WTC11 (cell line): ENCODE data around the gene PITX1. TPM values are rescaled to one million over a fixed set of nuclear protein-coding genes. Genes with fewer than 3 reads are reported as not detected.

Experiments
- ATAC-seq: fragments of 200-7000 bp; cut with Tn5 transposase; 2 replicates; pipeline ENCODE4 v1.10.0; 2021; ENCODE audit warnings: mild to moderate bottlenecking, moderate library complexity
- CTCF ChIA-PET: fragments of 300-600 bp; sonication (Branson Sonifier 250); formaldehyde crosslinking; loops from one replicate; lab custom pipeline; 2021; ENCODE audit warnings: antibody characterized with exemption; lab: Charles Lee
- POLR2A ChIA-PET: fragments of 350-600 bp; sonication (Branson Sonifier 250); formaldehyde crosslinking; loops from one replicate; lab custom pipeline; 2021; ENCODE audit warnings: antibody characterized with exemption; lab: Charles Lee
- DNase-seq: peaks from one replicate; pipeline ENCODE4 v3.0.0; 2021; ENCODE audit warnings: low spot score
- H3K27ac Mint-ChIP-seq: 2 replicates; pipeline ENCODE4 v1.8.0; 2021; ENCODE audit warnings: mixed read lengths
- H3K27me3 Mint-ChIP-seq: 2 replicates; pipeline ENCODE4 v1.8.0; 2021; ENCODE audit warnings: low read depth, mild to moderate bottlenecking, moderate library complexity, mixed read lengths
- H3K36me3 Mint-ChIP-seq: 2 replicates; pipeline ENCODE4 v1.8.0; 2021; ENCODE audit warnings: mixed read lengths
- H3K4me1 Mint-ChIP-seq: 2 replicates; pipeline ENCODE4 v1.8.0; 2022; ENCODE audit warnings: mixed read lengths
- H3K4me3 Mint-ChIP-seq: 2 replicates; pipeline ENCODE4 v1.8.0; 2021; ENCODE audit warnings: mild to moderate bottlenecking, moderate library complexity, mixed read lengths
- H3K9me3 Mint-ChIP-seq: 2 replicates; pipeline ENCODE4 v1.8.0; 2021; ENCODE audit warnings: mixed read lengths
- AFF4 ChIP-seq: sonication (generic); formaldehyde crosslinking; IDR thresholded peaks from 2 replicates; pipeline ENCODE4 v1.8.1; 2023; ENCODE audit warnings: mild to moderate bottlenecking, missing genetic modification reagents, borderline replicate concordance
- ATF1 ChIP-seq: sonication (generic); formaldehyde crosslinking; IDR thresholded peaks from 2 replicates; pipeline ENCODE4 v1.8.1; 2023; ENCODE audit warnings: mild to moderate bottlenecking, moderate library complexity, missing genetic modification reagents
- CREM ChIP-seq: sonication (generic); formaldehyde crosslinking; IDR thresholded peaks from 2 replicates; pipeline ENCODE4 v1.8.1; 2022; ENCODE audit warnings: mild to moderate bottlenecking, missing genetic modification reagents, moderate library complexity
- ERG ChIP-seq: fragments of 250-450 bp; sonication (Bioruptor Pico); IDR thresholded peaks from 2 replicates; pipeline ENCODE4 v1.8.0; 2021; ENCODE audit warnings: mild to moderate bottlenecking
- ESRRA ChIP-seq: sonication (generic); formaldehyde crosslinking; IDR thresholded peaks from 2 replicates; pipeline ENCODE4 v1.8.1; 2022; ENCODE audit warnings: mild to moderate bottlenecking, missing genetic modification reagents, borderline replicate concordance
- FOXP4 ChIP-seq: sonication (generic); formaldehyde crosslinking; IDR thresholded peaks from 2 replicates; pipeline ENCODE4 v1.8.0; 2022; ENCODE audit warnings: mild to moderate bottlenecking, missing genetic modification reagents
- GABPB1 ChIP-seq: sonication (generic); formaldehyde crosslinking; IDR thresholded peaks from 2 replicates; pipeline ENCODE4 v1.8.1; 2023; ENCODE audit warnings: mild to moderate bottlenecking, missing genetic modification reagents
- IRF1 ChIP-seq: sonication (generic); formaldehyde crosslinking; IDR thresholded peaks from 2 replicates; pipeline ENCODE4 v1.8.0; 2023; ENCODE audit warnings: missing genetic modification reagents
- MLX ChIP-seq: sonication (generic); formaldehyde crosslinking; IDR thresholded peaks from 2 replicates; pipeline ENCODE4 v1.8.1; 2023; ENCODE audit warnings: mild to moderate bottlenecking, missing genetic modification reagents, moderate library complexity
- NR3C1 ChIP-seq: sonication (generic); formaldehyde crosslinking; conservative IDR thresholded peaks from 2 replicates; pipeline ENCODE4 v1.8.1; 2023; ENCODE audit warnings: low read depth, mild to moderate bottlenecking, missing genetic modification reagents
- SMAD3 ChIP-seq: sonication (generic); formaldehyde crosslinking; IDR thresholded peaks from 2 replicates; pipeline ENCODE4 v1.8.0; 2022; ENCODE audit warnings: missing genetic modification reagents, mild to moderate bottlenecking, borderline replicate concordance
- TEAD4 ChIP-seq: sonication (generic); formaldehyde crosslinking; IDR thresholded peaks from 2 replicates; pipeline ENCODE4 v1.8.0; 2022; ENCODE audit warnings: mild to moderate bottlenecking, missing genetic modification reagents
- USF2 ChIP-seq: sonication (generic); formaldehyde crosslinking; IDR thresholded peaks from 2 replicates; pipeline ENCODE4 v1.8.1; 2023; ENCODE audit warnings: mild to moderate bottlenecking, missing genetic modification reagents, moderate library complexity
- ZMAT4 ChIP-seq: fragments of 250-450 bp; sonication (Bioruptor Pico); IDR thresholded peaks from 2 replicates; pipeline ENCODE4 v1.9.0; 2021; ENCODE audit warnings: mild to moderate bottlenecking
- ZNF232 ChIP-seq: sonication (generic); formaldehyde crosslinking; IDR thresholded peaks from 2 replicates; pipeline ENCODE4 v1.8.0; 2022; ENCODE audit warnings: mild to moderate bottlenecking, missing genetic modification reagents
- ZNF416 ChIP-seq: fragments of 250-450 bp; sonication (Bioruptor Pico); IDR thresholded peaks from 2 replicates; pipeline ENCODE4 v1.9.0; 2021; ENCODE audit warnings: mild to moderate bottlenecking, inconsistent platforms
- ZNF671 ChIP-seq: fragments of 250-450 bp; sonication (Bioruptor Pico); IDR thresholded peaks from 2 replicates; pipeline ENCODE4 v1.8.0; 2021; ENCODE audit warnings: mild to moderate bottlenecking
- ZSCAN18 ChIP-seq: fragments of 250-450 bp; sonication (Bioruptor Pico); IDR thresholded peaks from 2 replicates; pipeline ENCODE4 v2.1.2; 2022; ENCODE audit warnings: mild to moderate bottlenecking, moderate library complexity
- total RNA-seq: library from RNA; stranded (reverse); gene quantifications from 3 replicates; pipeline ENCODE4 v1.2.3, GENCODE V29; 2021

PITX1 gene
- total RNA-seq, 1 experiment from 2014 or later, result 0.13 TPM

- H3K36me3 Mint-ChIP-seq, result no peaks in the 10 kb centered on the region
- TF ChIP-seq USF2 (CRISPR knock-in tag) (no peak), FOXP4 (CRISPR knock-in tag) (no peak), ZNF416 (CRISPR knock-in tag) (no peak), ZNF671 (CRISPR knock-in tag) (no peak), CREM (CRISPR knock-in tag) (no peak), ERG (CRISPR knock-in tag) (no peak), MLX (CRISPR knock-in tag) (no peak), ZSCAN18 (CRISPR knock-in tag) (no peak), NR3C1 (no peak), ZMAT4 (CRISPR knock-in tag) (no peak)
- H3K27ac Mint-ChIP-seq, result no peak overlapping the region
- H3K4me1 Mint-ChIP-seq, result peaks cover 3% of the 10 kb centered on the region
- ChIA-PET CTCF (interaction anchor here (1.2 kb wide), 1 partner anchor 95 kb away, joined by 3 read pairs; no protein-coding TSS in a partner anchor), POLR2A (no interaction called here)
- H3K27me3 Mint-ChIP-seq, result no peaks in the 10 kb centered on the region; the same call in 1 of the 2 replicates
- DNase-seq, result no peak
- no peak overlapping the region for H3K4me3 Mint-ChIP-seq
- ATAC-seq, result no peak
- peaks cover 3% of the 10 kb centered on the region; the same call in 1 of the 2 replicates for H3K9me3 Mint-ChIP-seq
These were observed 21.9 kb downstream of the PITX1 start for GRCh38 chr5:135012033-135012588.

- no peak for TF ChIP-seq ATF1 (CRISPR knock-in tag)
- TF ChIP-seq AFF4 (CRISPR knock-in tag), result no peak
- no peak for TF ChIP-seq TEAD4
- TF ChIP-seq CREM (CRISPR knock-in tag), result no peak
- no peak for TF ChIP-seq ZNF416 (CRISPR knock-in tag)
- no peak for TF ChIP-seq ERG (CRISPR knock-in tag)
- no peak for TF ChIP-seq ZNF232 (CRISPR knock-in tag)
- no peak for TF ChIP-seq IRF1
- TF ChIP-seq GABPB1 (CRISPR knock-in tag), result no peak
- no peak for TF ChIP-seq SMAD3 (CRISPR knock-in tag)
- no peak for TF ChIP-seq NR3C1
- no peak for TF ChIP-seq ESRRA (CRISPR knock-in tag)
- Mint-ChIP-seq H3K4me3 (no peak overlapping the region), H3K27me3 (no peaks in the 10 kb centered on the region; the same call in 1 of the 2 replicates), H3K4me1 (no peaks in the 10 kb centered on the region), H3K9me3 (peaks cover 3% of the 10 kb centered on the region; the same call in 1 of the 2 replicates), H3K36me3 (no peaks in the 10 kb centered on the region), H3K27ac (no peak overlapping the region)
- ATAC-seq (no peak), DNase-seq (no peak)
- ChIA-PET CTCF (interaction anchor here (1.2 kb wide), 1 partner anchor 94 kb away, joined by 3 read pairs; no protein-coding TSS in a partner anchor), POLR2A (no interaction called here)
These were observed 22.5 kb downstream of the PITX1 start for GRCh38 chr5:135011355-135012032.
